Transverse colon (tissue), 4 donors: ENCODE results near the gene TEX26.

Source experiments
- CTCF ChIP-seq, 5 experiments: fragments of 200-600 bp in 3 of 5; fragments of 450-650 bp in 2 of 5; sonication (generic) in 3 of 5; IDR thresholded peaks; 1 replicate in 2 of 5; 2 replicates in 3 of 5; pipeline ENCODE4 v1.5.1; 2016 to 2017; ENCODE audit warnings: antibody characterized with exemption in 5 of 5, inconsistent platforms in 3 of 5, mild to moderate bottlenecking in 2 of 5, moderate library complexity in 1 of 5
- EP300 ChIP-seq: sonication (generic); formaldehyde crosslinking; IDR thresholded peaks from one replicate; pipeline ENCODE4 v1.6.1; 2017; ENCODE audit warnings: antibody characterized with exemption, low read depth
- POLR2A ChIP-seq: fragments of 450-650 bp; IDR thresholded peaks from one replicate; pipeline ENCODE4 v1.6.1; 2016; ENCODE audit warnings: antibody characterized with exemption, mild to moderate bottlenecking, moderate library complexity
- POLR2AphosphoS5 ChIP-seq, 3 donors: sonication (generic); formaldehyde crosslinking; IDR thresholded peaks; one replicate each; pipeline ENCODE4 v1.6.1; 2016; ENCODE audit warnings: antibody characterized with exemption in 3 of 3

- TF ChIP-seq CTCF (IDR thresholded peaks at IDR 0.05) (no peak), EP300 (no peak), POLR2A (no peak), POLR2AphosphoS5 (IDR thresholded peaks at IDR 0.05) (no peak)
Observed at GRCh38 chr13:30916991-30917390, 15.5 kb upstream of the TEX26 start.
